Ishikawa (cell line): ENCODE measurements around the gene GATM.

ENCODE experiments used
- CEBPB ChIP-seq: IDR thresholded peaks from 2 replicates; pipeline ENCODE4 v1.6.1; 2012
- CREB1 ChIP-seq: IDR thresholded peaks from 2 replicates; pipeline ENCODE4 v1.6.1; 2012; ENCODE audit warnings: low read depth
- EGR1 ChIP-seq: IDR thresholded peaks from 2 replicates; pipeline ENCODE4 v1.6.1; 2012
- EP300 ChIP-seq: IDR thresholded peaks from 2 replicates; pipeline ENCODE4 v1.6.1; 2012; ENCODE audit warnings: borderline replicate concordance
- FOXM1 ChIP-seq: IDR thresholded peaks from 2 replicates; pipeline ENCODE4 v1.6.1; 2012; ENCODE audit warnings: low read depth, borderline replicate concordance
- NFIC ChIP-seq: IDR thresholded peaks from 2 replicates; pipeline ENCODE4 v1.6.1; 2012
- RAD21 ChIP-seq: IDR thresholded peaks from 2 replicates; pipeline ENCODE4 v1.6.1; 2012; ENCODE audit warnings: low read depth
- TAF1 ChIP-seq: IDR thresholded peaks from 2 replicates; pipeline ENCODE4 v1.6.1; 2012; ENCODE audit warnings: low read depth, mild to moderate bottlenecking
- TCF12 ChIP-seq: IDR thresholded peaks from 2 replicates; pipeline ENCODE4 v1.6.1; 2012; ENCODE audit warnings: low read depth
- TEAD4 ChIP-seq: IDR thresholded peaks from 2 replicates; pipeline ENCODE4 v1.6.1; 2012
- YY1 ChIP-seq: IDR thresholded peaks from 2 replicates; pipeline ENCODE4 v1.6.1; 2012; ENCODE audit warnings: low read depth
- ZBTB7A ChIP-seq: IDR thresholded peaks from 2 replicates; pipeline ENCODE4 v1.6.1; 2012; ENCODE audit warnings: low read depth
- TF ChIP-seq, protein P1 (sequence below): IDR thresholded peaks from 2 replicates; pipeline ENCODE4 v1.6.1; 2012
- TF ChIP-seq, protein P2 (sequence below): IDR thresholded peaks from 2 replicates; pipeline ENCODE4 v1.6.1; 2012; ENCODE audit warnings: low read depth, mild to moderate bottlenecking
- TF ChIP-seq, protein P3 (sequence below): IDR thresholded peaks from 2 replicates; pipeline ENCODE4 v1.6.1; 2012

Gene GATM, protein sequence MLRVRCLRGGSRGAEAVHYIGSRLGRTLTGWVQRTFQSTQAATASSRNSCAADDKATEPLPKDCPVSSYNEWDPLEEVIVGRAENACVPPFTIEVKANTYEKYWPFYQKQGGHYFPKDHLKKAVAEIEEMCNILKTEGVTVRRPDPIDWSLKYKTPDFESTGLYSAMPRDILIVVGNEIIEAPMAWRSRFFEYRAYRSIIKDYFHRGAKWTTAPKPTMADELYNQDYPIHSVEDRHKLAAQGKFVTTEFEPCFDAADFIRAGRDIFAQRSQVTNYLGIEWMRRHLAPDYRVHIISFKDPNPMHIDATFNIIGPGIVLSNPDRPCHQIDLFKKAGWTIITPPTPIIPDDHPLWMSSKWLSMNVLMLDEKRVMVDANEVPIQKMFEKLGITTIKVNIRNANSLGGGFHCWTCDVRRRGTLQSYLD

GRCh38 chr15:45378149-45378912 lies at the start of gene GATM:
TSS of gene GATM (minus strand) at chr15:45378544. CDS start at chr15:45378453, 91 bp downstream.
- no peak for TF ChIP-seq FOXM1
- TF ChIP-seq, protein P1, sequence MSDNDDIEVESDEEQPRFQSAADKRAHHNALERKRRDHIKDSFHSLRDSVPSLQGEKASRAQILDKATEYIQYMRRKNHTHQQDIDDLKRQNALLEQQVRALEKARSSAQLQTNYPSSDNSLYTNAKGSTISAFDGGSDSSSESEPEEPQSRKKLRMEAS = peak; percentile 82

GRCh38 chr15:45427085-45427484 lies 48.7 kb upstream of the GATM start:
- peak; percentile 53 for TF ChIP-seq CEBPB
- no peak for TF ChIP-seq EGR1

DNA sequence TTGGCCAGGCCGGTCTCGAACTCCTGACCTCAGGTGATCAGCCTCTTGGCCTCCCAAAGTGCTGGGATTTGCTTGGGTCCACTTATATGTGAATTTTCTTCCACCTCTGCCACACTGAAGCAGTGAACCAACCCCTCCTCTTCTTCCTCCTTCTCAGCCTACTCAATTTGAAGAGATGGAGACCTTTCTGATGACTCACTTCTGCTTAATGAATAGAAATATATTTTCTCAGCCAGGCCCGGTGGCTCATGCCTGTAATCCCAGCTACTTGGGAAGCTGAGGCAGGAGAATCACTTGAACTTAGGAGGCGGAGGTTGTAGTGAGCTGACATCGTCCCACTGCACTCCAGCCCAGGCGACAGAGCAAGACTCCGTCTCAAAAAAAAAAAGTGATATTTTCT lies 46.8 kb upstream of the GATM start:
- TF ChIP-seq YY1 = no peak
- no peak for TF ChIP-seq NFIC
- no peak for TF ChIP-seq TCF12
- TF ChIP-seq, protein P2, sequence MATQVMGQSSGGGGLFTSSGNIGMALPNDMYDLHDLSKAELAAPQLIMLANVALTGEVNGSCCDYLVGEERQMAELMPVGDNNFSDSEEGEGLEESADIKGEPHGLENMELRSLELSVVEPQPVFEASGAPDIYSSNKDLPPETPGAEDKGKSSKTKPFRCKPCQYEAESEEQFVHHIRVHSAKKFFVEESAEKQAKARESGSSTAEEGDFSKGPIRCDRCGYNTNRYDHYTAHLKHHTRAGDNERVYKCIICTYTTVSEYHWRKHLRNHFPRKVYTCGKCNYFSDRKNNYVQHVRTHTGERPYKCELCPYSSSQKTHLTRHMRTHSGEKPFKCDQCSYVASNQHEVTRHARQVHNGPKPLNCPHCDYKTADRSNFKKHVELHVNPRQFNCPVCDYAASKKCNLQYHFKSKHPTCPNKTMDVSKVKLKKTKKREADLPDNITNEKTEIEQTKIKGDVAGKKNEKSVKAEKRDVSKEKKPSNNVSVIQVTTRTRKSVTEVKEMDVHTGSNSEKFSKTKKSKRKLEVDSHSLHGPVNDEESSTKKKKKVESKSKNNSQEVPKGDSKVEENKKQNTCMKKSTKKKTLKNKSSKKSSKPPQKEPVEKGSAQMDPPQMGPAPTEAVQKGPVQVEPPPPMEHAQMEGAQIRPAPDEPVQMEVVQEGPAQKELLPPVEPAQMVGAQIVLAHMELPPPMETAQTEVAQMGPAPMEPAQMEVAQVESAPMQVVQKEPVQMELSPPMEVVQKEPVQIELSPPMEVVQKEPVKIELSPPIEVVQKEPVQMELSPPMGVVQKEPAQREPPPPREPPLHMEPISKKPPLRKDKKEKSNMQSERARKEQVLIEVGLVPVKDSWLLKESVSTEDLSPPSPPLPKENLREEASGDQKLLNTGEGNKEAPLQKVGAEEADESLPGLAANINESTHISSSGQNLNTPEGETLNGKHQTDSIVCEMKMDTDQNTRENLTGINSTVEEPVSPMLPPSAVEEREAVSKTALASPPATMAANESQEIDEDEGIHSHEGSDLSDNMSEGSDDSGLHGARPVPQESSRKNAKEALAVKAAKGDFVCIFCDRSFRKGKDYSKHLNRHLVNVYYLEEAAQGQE = no peak
- TF ChIP-seq, protein P1 = no peak
- no peak for TF ChIP-seq CREB1
- TF ChIP-seq, protein P3, sequence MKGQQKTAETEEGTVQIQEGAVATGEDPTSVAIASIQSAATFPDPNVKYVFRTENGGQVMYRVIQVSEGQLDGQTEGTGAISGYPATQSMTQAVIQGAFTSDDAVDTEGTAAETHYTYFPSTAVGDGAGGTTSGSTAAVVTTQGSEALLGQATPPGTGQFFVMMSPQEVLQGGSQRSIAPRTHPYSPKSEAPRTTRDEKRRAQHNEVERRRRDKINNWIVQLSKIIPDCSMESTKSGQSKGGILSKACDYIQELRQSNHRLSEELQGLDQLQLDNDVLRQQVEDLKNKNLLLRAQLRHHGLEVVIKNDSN = no peak
- TF ChIP-seq FOXM1 = no peak

DNA sequence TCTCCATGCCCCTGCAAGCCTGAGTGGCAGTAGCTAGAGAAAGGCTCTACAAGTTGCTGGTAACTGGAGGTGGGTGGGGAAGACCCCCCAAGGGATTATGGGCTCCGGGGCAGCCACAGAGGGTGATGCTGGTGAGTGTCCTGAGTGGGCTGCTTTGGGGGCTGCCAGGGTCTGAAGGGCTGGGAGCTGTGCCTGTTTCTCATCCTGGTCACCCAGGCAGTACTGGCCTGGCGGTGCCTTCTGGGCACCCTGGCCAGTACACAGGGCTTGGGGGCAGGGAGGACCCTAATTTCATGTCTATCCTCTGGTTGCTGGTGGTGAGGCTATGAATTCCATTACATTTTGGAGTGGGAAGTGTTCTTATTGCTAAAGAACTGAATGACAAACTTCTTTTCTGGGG lies 46.1 kb upstream of the GATM start:
- no peak for TF ChIP-seq TEAD4
- TF ChIP-seq, protein P1 = no peak
- TF ChIP-seq FOXM1 = no peak
- TF ChIP-seq CEBPB = no peak
- no peak for TF ChIP-seq YY1
- no peak for TF ChIP-seq ZBTB7A
- TF ChIP-seq RAD21 = no peak
- TF ChIP-seq EGR1 = no peak
- TF ChIP-seq, protein P2 = no peak
- no peak for TF ChIP-seq TAF1
- TF ChIP-seq CREB1 = no peak
- no peak for TF ChIP-seq EP300
- no peak for TF ChIP-seq TCF12
- no peak for TF ChIP-seq NFIC
- TF ChIP-seq, protein P3 = no peak

DNA sequence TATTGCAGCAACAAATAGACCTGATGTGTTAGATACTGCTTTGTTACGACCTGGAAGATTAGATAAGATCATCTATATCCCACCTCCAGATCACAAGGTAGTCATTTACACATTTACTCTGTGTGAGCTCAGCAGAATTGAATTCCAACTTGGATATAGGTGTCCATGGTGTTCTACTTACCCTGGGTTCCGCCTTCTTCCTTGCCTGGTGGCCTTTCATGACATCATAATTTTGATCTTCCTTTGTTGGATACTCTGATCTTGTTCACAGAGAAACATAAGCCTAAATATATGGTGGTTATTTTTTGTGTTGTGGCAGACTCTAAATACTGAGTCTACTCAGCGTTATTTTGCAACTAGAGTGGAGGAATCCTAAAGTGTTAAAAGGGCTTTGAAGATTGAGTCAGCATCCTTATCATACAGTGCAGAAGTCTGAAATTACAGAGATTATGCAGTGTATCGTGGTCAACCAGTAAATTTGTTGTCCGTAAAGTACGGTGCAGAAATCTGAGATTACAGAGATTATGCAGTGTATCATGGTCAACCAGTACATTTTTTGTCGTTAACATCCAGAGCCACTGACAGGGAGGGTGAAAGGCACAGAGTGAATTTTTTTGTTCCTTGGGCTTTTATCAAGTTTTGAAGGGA lies 39.1 kb upstream of the GATM start:
- TF ChIP-seq ZBTB7A = no peak
- no peak for TF ChIP-seq FOXM1
- TF ChIP-seq CREB1 = no peak
- TF ChIP-seq, protein P2 = no peak
- TF ChIP-seq, protein P3 = no peak
- no peak for TF ChIP-seq NFIC
- TF ChIP-seq YY1 = no peak
- TF ChIP-seq TEAD4 = no peak
- no peak for TF ChIP-seq RAD21
